Gastrocnemius medialis (tissue), 4 donors: ENCODE results near the gene MAML1.

Source experiments
- CTCF ChIP-seq, 5 experiments: fragments of 450-650 bp in 3 of 5; fragments of 200-600 bp in 2 of 5; sonication (generic) in 2 of 5; IDR thresholded peaks in 4 of 5; conservative IDR thresholded peaks in 1 of 5; 1 replicate in 4 of 5; 2 replicates in 1 of 5; pipeline ENCODE4 v1.5.1; 2016 to 2019; ENCODE audit warnings: antibody characterized with exemption in 5 of 5, mild to moderate bottlenecking in 3 of 5, moderate library complexity in 3 of 5
- POLR2A ChIP-seq, 2 donors: fragments of 450-650 bp; IDR thresholded peaks; one replicate each; pipeline ENCODE4 v1.6.1; 2017; ENCODE audit warnings: antibody characterized with exemption in 2 of 2, mild to moderate bottlenecking in 2 of 2, moderate library complexity in 2 of 2

GRCh38 chr5:179720222-179720621 lies 12.4 kb upstream of the MAML1 start:
- TF ChIP-seq CTCF (IDR thresholded peaks at IDR 0.05 in 4 of 5, conservative IDR thresholded peaks at IDR 0.05 in 1 of 5) (no peak), POLR2A (IDR thresholded peaks at IDR 0.05) (no peak)
